HepG2 (cell line): Measurements from ENCODE around the gene ABCB9. TPM values are rescaled to one million over a fixed set of nuclear protein-coding genes. Genes with fewer than 3 reads are reported as not detected.

Experiments
- BRD4 ChIP-seq: sonication (generic); formaldehyde crosslinking; IDR thresholded peaks from 2 replicates; pipeline ENCODE4 v1.4.0; 2020; ENCODE audit warnings: missing genetic modification reagents
- FOSL1 ChIP-seq: sonication (generic); formaldehyde crosslinking; IDR thresholded peaks from 2 replicates; pipeline ENCODE4 v1.9.0; 2021; ENCODE audit warnings: missing genetic modification reagents, borderline replicate concordance
- FOXO1 ChIP-seq: sonication (generic); formaldehyde crosslinking; IDR thresholded peaks from 2 replicates; pipeline ENCODE4 v1.4.0; 2020; ENCODE audit warnings: missing genetic modification reagents
- KLF12 ChIP-seq: sonication (generic); formaldehyde crosslinking; IDR thresholded peaks from 2 replicates; pipeline ENCODE4 v1.4.0; 2020; ENCODE audit warnings: missing genetic modification reagents, borderline replicate concordance
- MAZ ChIP-seq, 2 experiments: sonication (generic) in 1 of 2; formaldehyde crosslinking in 1 of 2; IDR thresholded peaks; 2 replicates each; pipeline versions ENCODE4 v1.5.0 to v1.6.1; 2012 to 2020; ENCODE audit warnings: low read depth in 2 of 2, mild to moderate bottlenecking in 2 of 2, borderline replicate concordance in 1 of 2, improper control_type of control experiment in 1 of 2, low read length in 1 of 2, missing genetic modification reagents in 1 of 2, moderate library complexity in 1 of 2
- PHF21A ChIP-seq: sonication (generic); formaldehyde crosslinking; IDR thresholded peaks from 2 replicates; pipeline ENCODE4 v1.5.0; 2020; ENCODE audit warnings: mild to moderate bottlenecking, missing genetic modification reagents
- PHF5A ChIP-seq: IDR thresholded peaks from one replicate; pipeline ENCODE4 v1.6.1; 2018; ENCODE audit warnings: low read depth, missing genetic modification reagents; ENCODE audit not compliant: unreplicated experiment
- RCOR2 ChIP-seq: IDR thresholded peaks from 2 replicates; pipeline ENCODE4 v1.6.1; 2016; ENCODE audit warnings: missing biosample characterization, missing genetic modification reagents
- SMARCC2 ChIP-seq: fragments of 450-650 bp; IDR thresholded peaks from 2 replicates; pipeline ENCODE4 v1.6.1; 2017; ENCODE audit warnings: antibody characterized with exemption, mild to moderate bottlenecking
- ZNF232 ChIP-seq: sonication (generic); formaldehyde crosslinking; IDR thresholded peaks from 2 replicates; pipeline ENCODE4 v1.4.0; 2020; ENCODE audit warnings: missing genetic modification reagents, borderline replicate concordance
- ZNF510 ChIP-seq: sonication (generic); formaldehyde crosslinking; IDR thresholded peaks from 2 replicates; pipeline ENCODE4 v1.4.0; 2020; ENCODE audit warnings: low read depth, mild to moderate bottlenecking, missing genetic modification reagents
- ZNF556 ChIP-seq: sonication (generic); formaldehyde crosslinking; IDR thresholded peaks from 2 replicates; pipeline ENCODE4 v1.4.0; 2020; ENCODE audit warnings: mild to moderate bottlenecking, missing genetic modification reagents, borderline replicate concordance
- ZNF605 ChIP-seq: sonication (generic); formaldehyde crosslinking; IDR thresholded peaks from 2 replicates; pipeline ENCODE4 v1.8.0; 2022; ENCODE audit warnings: mild to moderate bottlenecking, missing genetic modification reagents
- ZNF790 ChIP-seq: sonication (generic); formaldehyde crosslinking; IDR thresholded peaks from 2 replicates; pipeline ENCODE4 v1.8.0; 2022; ENCODE audit warnings: missing genetic modification reagents, mild to moderate bottlenecking, borderline replicate concordance
- polyA plus RNA-seq, 8 experiments: library from polyadenylated mRNA; depleted of rRNA in 3 of 8; stranded (reverse) in 7 of 8; unstranded in 1 of 8; fragments of >200 nt; fragmentation: Illumina TruSeq in 4 of 8; extraction: Trizol in 4 of 8; gene quantifications; 2 replicates each; pipeline versions ENCODE4 v1.2.1 to v1.2.3, GENCODE V29; 2011 to 2016; ENCODE audit warnings: low read depth in 4 of 8, missing spikeins in 1 of 8, mixed read lengths in 1 of 8; ENCODE audit not compliant: insufficient read depth in 1 of 8
- total RNA-seq, 5 experiments: library from RNA; depleted of rRNA; stranded (reverse); fragments of >200 nt; fragmentation: Illumina TruSeq; extraction: Trizol; gene quantifications; 2 replicates each; pipeline ENCODE4 v1.2.3, GENCODE V29; 2016; ENCODE audit warnings: low read depth in 1 of 5
- TF ChIP-seq, protein P1 (sequence below), 2 experiments: sonication (generic) in 1 of 2; formaldehyde crosslinking in 1 of 2; IDR thresholded peaks; 2 replicates each; pipeline versions ENCODE4 v1.4.0 to v1.6.1; 2016 to 2020; ENCODE audit warnings: borderline replicate concordance in 1 of 2, low read depth in 1 of 2, mild to moderate bottlenecking in 1 of 2, missing genetic modification reagents in 1 of 2
- TF ChIP-seq, protein P2 (sequence below): sonication (generic); formaldehyde crosslinking; IDR thresholded peaks from 2 replicates; pipeline ENCODE4 v1.4.0; 2020; ENCODE audit warnings: missing genetic modification reagents, mild to moderate bottlenecking, borderline replicate concordance
- TF ChIP-seq, protein P3 (sequence below): sonication (generic); formaldehyde crosslinking; IDR thresholded peaks from 2 replicates; pipeline ENCODE4 v1.4.0; 2020; ENCODE audit warnings: missing genetic modification reagents

The ABCB9 gene
- total and polyA plus RNA-seq, 2 of the 13 experiments (the other 11 are each of a cell fraction or from before 2014, with no cell fraction given): 5.1 to 6.0 TPM

DNA sequence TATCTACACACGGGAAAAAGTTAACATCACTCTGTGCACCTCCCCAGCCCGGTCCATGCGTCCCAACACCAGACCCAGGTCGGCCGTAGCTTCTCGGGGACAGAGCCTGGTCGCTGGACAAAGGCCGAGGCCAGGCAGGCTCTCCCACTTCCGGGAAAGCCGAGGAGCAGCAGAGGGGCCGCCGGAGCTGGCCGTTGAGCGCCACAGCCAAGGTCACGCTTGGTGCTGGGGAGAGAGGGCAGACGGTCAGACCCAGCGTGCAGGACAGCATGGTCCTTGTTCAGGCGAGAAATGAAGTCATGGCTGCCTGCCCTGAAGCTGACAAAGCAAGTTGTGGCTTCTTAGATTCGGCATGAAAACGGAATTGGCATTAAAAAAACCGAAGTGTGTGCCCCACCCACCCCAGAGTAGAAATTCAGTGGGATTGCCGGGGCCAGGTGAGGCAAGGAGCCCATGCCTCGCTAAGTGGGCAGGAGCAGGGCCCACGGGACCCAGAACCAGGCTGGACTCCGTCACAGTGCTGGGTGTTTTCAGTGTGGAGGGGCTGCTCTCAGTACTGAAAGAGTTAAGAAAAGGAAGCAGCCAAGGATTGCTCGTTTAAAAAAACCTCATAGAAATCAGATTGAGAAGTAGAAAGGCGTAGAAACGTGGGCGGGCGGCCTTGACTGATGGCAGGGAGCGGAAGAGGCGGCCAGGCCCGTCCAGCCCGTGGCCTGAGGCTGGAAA is 18.5 kb upstream of the ABCB9 start (continued):
- TF ChIP-seq RCOR2 (CRISPR knock-in tag) (peak; percentile 24; the same call in 1 of the 2 replicates), ZNF556 (CRISPR knock-in tag) (no peak; the same call in 1 of the 2 replicates), SMARCC2 (no peak), FOSL1 (no peak), ZNF510 (CRISPR knock-in tag) (no peak), MAZ (IDR thresholded peaks at IDR 0.05; ENCODE audit: borderline replicate concordance, low read depth, low read length) (no peak), MAZ (CRISPR knock-in tag; IDR thresholded peaks at IDR 0.05; ENCODE audit: low read depth) (no peak), ZNF232 (CRISPR knock-in tag) (peak; percentile 78; the same call in 1 of the 2 replicates), ZNF790 (CRISPR knock-in tag) (no peak), PHF21A (CRISPR knock-in tag) (peak; percentile 85), ZNF605 (CRISPR knock-in tag) (peak; percentile 54; the same call in 1 of the 2 replicates), BRD4 (CRISPR knock-in tag) (peak; percentile 68; the same call in 1 of the 2 replicates), KLF12 (CRISPR knock-in tag) (no peak), FOXO1 (peak; percentile 60), PHF5A (peak; percentile 69)
- TF ChIP-seq, protein P1, sequence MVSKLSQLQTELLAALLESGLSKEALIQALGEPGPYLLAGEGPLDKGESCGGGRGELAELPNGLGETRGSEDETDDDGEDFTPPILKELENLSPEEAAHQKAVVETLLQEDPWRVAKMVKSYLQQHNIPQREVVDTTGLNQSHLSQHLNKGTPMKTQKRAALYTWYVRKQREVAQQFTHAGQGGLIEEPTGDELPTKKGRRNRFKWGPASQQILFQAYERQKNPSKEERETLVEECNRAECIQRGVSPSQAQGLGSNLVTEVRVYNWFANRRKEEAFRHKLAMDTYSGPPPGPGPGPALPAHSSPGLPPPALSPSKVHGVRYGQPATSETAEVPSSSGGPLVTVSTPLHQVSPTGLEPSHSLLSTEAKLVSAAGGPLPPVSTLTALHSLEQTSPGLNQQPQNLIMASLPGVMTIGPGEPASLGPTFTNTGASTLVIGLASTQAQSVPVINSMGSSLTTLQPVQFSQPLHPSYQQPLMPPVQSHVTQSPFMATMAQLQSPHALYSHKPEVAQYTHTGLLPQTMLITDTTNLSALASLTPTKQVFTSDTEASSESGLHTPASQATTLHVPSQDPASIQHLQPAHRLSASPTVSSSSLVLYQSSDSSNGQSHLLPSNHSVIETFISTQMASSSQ (IDR thresholded peaks at IDR 0.05; ENCODE audit: low read depth): no peak
- TF ChIP-seq, protein P1 (CRISPR knock-in tag; IDR thresholded peaks at IDR 0.05; ENCODE audit: borderline replicate concordance): peak; percentile 73; the same call in 1 of the 2 replicates
- TF ChIP-seq, protein P2, sequence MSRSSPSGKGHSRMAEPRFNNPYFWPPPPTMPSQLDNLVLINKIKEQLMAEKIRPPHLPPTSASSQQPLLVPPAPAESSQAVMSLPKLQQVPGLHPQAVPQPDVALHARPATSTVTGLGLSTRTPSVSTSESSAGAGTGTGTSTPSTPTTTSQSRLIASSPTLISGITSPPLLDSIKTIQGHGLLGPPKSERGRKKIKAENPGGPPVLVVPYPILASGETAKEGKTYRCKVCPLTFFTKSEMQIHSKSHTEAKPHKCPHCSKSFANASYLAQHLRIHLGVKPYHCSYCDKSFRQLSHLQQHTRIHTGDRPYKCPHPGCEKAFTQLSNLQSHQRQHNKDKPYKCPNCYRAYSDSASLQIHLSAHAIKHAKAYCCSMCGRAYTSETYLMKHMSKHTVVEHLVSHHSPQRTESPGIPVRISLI (CRISPR knock-in tag): peak; percentile 13; the same call in 1 of the 2 replicates
- TF ChIP-seq, protein P3, sequence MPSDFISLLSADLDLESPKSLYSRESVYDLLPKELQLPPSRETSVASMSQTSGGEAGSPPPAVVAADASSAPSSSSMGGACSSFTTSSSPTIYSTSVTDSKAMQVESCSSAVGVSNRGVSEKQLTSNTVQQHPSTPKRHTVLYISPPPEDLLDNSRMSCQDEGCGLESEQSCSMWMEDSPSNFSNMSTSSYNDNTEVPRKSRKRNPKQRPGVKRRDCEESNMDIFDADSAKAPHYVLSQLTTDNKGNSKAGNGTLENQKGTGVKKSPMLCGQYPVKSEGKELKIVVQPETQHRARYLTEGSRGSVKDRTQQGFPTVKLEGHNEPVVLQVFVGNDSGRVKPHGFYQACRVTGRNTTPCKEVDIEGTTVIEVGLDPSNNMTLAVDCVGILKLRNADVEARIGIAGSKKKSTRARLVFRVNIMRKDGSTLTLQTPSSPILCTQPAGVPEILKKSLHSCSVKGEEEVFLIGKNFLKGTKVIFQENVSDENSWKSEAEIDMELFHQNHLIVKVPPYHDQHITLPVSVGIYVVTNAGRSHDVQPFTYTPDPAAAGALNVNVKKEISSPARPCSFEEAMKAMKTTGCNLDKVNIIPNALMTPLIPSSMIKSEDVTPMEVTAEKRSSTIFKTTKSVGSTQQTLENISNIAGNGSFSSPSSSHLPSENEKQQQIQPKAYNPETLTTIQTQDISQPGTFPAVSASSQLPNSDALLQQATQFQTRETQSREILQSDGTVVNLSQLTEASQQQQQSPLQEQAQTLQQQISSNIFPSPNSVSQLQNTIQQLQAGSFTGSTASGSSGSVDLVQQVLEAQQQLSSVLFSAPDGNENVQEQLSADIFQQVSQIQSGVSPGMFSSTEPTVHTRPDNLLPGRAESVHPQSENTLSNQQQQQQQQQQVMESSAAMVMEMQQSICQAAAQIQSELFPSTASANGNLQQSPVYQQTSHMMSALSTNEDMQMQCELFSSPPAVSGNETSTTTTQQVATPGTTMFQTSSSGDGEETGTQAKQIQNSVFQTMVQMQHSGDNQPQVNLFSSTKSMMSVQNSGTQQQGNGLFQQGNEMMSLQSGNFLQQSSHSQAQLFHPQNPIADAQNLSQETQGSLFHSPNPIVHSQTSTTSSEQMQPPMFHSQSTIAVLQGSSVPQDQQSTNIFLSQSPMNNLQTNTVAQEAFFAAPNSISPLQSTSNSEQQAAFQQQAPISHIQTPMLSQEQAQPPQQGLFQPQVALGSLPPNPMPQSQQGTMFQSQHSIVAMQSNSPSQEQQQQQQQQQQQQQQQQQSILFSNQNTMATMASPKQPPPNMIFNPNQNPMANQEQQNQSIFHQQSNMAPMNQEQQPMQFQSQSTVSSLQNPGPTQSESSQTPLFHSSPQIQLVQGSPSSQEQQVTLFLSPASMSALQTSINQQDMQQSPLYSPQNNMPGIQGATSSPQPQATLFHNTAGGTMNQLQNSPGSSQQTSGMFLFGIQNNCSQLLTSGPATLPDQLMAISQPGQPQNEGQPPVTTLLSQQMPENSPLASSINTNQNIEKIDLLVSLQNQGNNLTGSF (CRISPR knock-in tag): 0 out of 2 replicates have a peak, but pooled peaks have one; percentile 34
